ENCODE results near the gene BORCS5.

DNA sequence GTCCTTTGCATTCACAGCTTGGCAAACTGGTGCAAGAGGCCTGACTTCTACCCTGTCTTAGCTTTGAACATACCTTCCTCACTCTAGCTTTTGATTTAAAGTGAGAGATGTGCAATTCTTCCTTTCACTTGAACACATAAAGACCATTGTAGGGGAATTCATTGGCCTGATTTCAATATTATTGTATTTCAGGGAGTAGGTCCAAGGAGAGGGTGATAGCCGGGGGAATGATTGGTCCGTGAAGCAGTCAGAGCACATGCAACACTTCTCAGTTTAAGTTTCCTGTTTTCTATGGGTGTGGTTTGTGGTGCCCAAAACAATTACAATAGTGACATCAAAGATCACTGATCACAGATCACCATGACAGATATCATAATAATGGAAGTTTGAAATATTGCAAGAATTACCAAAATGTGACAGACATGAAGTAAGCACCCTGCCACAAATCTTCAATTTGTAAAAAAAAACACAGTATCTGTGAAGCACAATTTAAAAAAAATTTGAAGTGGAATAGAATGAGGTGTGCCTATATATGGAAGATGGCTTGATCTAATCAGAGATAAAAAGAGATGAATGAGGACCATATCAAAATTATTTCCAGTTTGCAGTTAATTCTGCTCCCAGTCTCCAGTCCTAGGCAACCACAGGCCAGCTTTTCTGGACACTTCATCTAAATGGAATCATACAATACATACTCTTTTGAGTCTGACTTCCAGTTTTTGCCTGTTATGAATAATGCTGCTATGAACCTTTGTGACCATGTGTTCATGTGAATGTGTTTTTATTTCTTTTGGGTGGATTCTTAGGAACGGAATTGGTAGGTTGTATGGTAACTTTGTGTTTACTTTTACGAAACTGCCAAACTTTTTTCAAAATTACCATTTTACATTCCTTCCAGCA lies 23.2 kb downstream of the BORCS5 start:
- TF ChIP-seq, protein P1, sequence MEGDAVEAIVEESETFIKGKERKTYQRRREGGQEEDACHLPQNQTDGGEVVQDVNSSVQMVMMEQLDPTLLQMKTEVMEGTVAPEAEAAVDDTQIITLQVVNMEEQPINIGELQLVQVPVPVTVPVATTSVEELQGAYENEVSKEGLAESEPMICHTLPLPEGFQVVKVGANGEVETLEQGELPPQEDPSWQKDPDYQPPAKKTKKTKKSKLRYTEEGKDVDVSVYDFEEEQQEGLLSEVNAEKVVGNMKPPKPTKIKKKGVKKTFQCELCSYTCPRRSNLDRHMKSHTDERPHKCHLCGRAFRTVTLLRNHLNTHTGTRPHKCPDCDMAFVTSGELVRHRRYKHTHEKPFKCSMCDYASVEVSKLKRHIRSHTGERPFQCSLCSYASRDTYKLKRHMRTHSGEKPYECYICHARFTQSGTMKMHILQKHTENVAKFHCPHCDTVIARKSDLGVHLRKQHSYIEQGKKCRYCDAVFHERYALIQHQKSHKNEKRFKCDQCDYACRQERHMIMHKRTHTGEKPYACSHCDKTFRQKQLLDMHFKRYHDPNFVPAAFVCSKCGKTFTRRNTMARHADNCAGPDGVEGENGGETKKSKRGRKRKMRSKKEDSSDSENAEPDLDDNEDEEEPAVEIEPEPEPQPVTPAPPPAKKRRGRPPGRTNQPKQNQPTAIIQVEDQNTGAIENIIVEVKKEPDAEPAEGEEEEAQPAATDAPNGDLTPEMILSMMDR (IDR thresholded peaks at IDR 0.05): no peak
- TF ChIP-seq EZH2 (IDR thresholded peaks at IDR 0.05; ENCODE audit: borderline replicate concordance, insufficient read depth, low read depth, low read length, poor library complexity, severe bottlenecking): no peak
